ENCODE measurements around the gene STIL. TPM values are rescaled to one million over a fixed set of nuclear protein-coding genes. Genes with fewer than 3 reads are reported as not detected.

STIL gene
- total and polyA plus RNA-seq, 2 donors (not counting 3 experiments of a cell fraction or from before 2014, with no cell fraction given) = 10.3 to 28.1 TPM

DNA sequence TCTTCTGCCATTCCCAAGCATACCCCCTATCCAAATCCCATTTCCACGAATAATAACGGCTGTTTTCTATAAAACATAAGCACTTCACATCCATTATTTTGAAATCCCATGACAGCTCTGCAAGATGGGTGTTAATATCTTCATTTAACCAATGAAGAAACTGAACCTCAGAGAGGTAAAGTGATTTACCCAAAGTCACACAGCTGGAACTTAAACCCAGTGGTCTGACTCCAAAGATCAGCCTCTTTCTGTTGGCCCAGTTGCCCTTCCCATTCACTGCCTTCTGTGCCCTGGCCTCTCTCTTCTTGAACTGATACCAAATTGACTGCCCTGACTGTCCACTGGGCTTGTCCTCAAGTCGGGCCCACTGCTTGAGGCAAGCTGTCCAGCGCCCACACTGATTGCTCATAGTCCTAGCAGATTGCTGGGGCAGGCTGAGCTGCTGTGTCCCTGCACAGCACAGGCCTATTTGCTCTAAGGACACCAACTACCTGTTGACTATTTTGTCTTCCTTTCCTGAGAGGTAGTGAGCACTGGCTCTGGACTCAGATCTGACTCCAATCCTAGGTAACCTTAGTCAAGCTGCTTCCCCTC lies 101.2 kb downstream of the STIL start:
- POLR2A ChIA-PET = interaction anchor here (1.0 to 3.0 kb wide), 3 partner anchors 9 to 16 kb away, joined by 4 to 25 read pairs (median 5); no protein-coding TSS in a partner anchor
- dilution Hi-C loops (cut with MboI; ENCODE audit: extremely low pct_ligation_motif_present, low sequenced_read_pairs) (no loop called here), intact Hi-C loops (cut with micrococcal nuclease) (loop anchor here (1.0 kb wide), 3 partner anchors 17 to 102 kb away; partner anchors contain the start of gene STIL)
- FAIRE-seq (peak; percentile 93), DNase-seq (ENCODE audit: low read depth, low spot score) (peak; percentile 29)
- Histone ChIP-seq H3K9me3 (replicated peaks; ENCODE audit: control insufficient read depth, insufficient read depth, low read length) (no peaks in the 10 kb centered on the region), H3K27ac (ENCODE audit: insufficient read depth, low read depth, low read length) (peak overlapping the region; percentile 92), H3K9ac (replicated peaks; ENCODE audit: extremely low read depth, insufficient read depth, low read length) (peak overlapping the region; percentile 51), H3K4me3 (replicated peaks in 1 of 3; ENCODE audit: insufficient read depth in 1 of 3, low read depth in 1 of 3, low read length in 3 of 3) (no peak overlapping the region), H3K4me1 (ENCODE audit: control insufficient read depth, extremely low read depth, insufficient read depth, low read length) (peaks cover 63% of the 10 kb centered on the region), H4K20me1 (replicated peaks; ENCODE audit: control insufficient read depth, extremely low read depth, insufficient read depth, low read length) (no peaks in the 10 kb centered on the region), H3K79me2 (ENCODE audit: control insufficient read depth, insufficient read depth, low read length) (no peaks in the 10 kb centered on the region), H3K4me2 (ENCODE audit: insufficient read depth, low read length) (peak overlapping the region; percentile 12), H3K36me3 (ENCODE audit: control insufficient read depth in 2 of 2, extremely low read depth in 1 of 2, insufficient read depth in 2 of 2, low read length in 2 of 2) (peaks cover under 1% of the 10 kb centered on the region in 2 experiments), H3K27me3 (ENCODE audit: control insufficient read depth in 2 of 2, insufficient read depth in 2 of 2, low read length in 2 of 2) (no peaks in the 10 kb centered on the region), H2AFZ (ENCODE audit: low read depth, low read length) (no peak overlapping the region), H3K9me1 (replicated peaks; ENCODE audit: control insufficient read depth, extremely low read depth, insufficient read depth, low read length) (no peaks in the 10 kb centered on the region)
- TF ChIP-seq POLR2A (IDR thresholded peaks at IDR 0.05; ENCODE audit: low read depth, low read length) (peak; percentile 47), POLR2AphosphoS5 (IDR thresholded peaks at IDR 0.05; ENCODE audit: insufficient read depth, low read depth, low read length) (no peak)
- CTCF ChIA-PET = interaction anchor here (1.1 to 4.6 kb wide), 9 partner anchors 8 to 513 kb away, joined by 3 to 38 read pairs (median 7); no protein-coding TSS in a partner anchor
- no TSS peak for BruUV-seq (replicated peaks)

DNA sequence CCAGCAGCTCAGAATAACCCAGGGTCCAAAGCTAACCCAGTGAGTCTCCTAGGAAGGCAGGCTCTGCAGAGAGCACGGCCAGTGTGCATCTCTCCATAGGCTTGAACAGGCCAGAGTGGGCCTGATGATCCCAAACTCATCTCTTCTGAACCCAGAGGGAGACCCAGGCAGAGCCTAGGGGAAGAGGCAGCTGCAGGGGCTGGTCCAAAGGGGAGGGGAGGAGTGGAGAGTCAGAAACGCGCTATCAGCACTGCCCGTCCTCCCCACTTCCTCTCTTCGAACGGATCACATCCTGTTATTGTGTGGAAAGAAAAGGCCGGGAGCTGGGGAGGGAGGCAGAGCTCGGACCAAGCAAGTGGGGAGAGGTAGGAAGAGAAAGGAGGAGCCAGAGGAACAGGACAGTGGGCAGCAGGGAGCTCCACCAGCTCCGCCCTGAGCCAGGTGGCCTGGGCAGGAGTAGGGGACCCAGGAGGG lies 102.1 kb downstream of the STIL start:
- peak overlapping the region; percentile 18 for H3K4me2 ChIP-seq (ENCODE audit: insufficient read depth, low read length)
- H3K4me3 ChIP-seq (replicated peaks in 1 of 3; ENCODE audit: insufficient read depth in 1 of 3, low read depth in 1 of 3, low read length in 3 of 3) = no peak overlapping the region
- no peak overlapping the region for H2AFZ ChIP-seq (ENCODE audit: low read depth, low read length)
- H3K4me1 ChIP-seq (ENCODE audit: control insufficient read depth, extremely low read depth, insufficient read depth, low read length) = peaks cover 58% of the 10 kb centered on the region
- intact Hi-C loops (cut with micrococcal nuclease) = loop anchor here (1.0 kb wide), 3 partner anchors 17 to 102 kb away; partner anchors contain the start of gene STIL
- peak; percentile 87 for TF ChIP-seq POLR2A (IDR thresholded peaks at IDR 0.05; ENCODE audit: low read depth, low read length)
- peak; percentile 79 for TF ChIP-seq GATA2 (IDR thresholded peaks at IDR 0.05; ENCODE audit: insufficient read depth, insufficient read length, low read depth, low read length)
- TF ChIP-seq FOS (IDR thresholded peaks at IDR 0.05; ENCODE audit: borderline replicate concordance, insufficient read depth, low read length) = peak; percentile 26
- TF ChIP-seq, protein P1, sequence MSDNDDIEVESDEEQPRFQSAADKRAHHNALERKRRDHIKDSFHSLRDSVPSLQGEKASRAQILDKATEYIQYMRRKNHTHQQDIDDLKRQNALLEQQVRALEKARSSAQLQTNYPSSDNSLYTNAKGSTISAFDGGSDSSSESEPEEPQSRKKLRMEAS (IDR thresholded peaks at IDR 0.05; ENCODE audit: insufficient read depth, insufficient read length) = no peak
- TF ChIP-seq POLR2AphosphoS5 (IDR thresholded peaks at IDR 0.05; ENCODE audit: insufficient read depth, low read depth, low read length) = peak; percentile 83
- TF ChIP-seq EZH2 (IDR thresholded peaks at IDR 0.05; ENCODE audit: borderline replicate concordance, low read depth, low read length, severe bottlenecking) = no peak
- TF ChIP-seq, protein P2, sequence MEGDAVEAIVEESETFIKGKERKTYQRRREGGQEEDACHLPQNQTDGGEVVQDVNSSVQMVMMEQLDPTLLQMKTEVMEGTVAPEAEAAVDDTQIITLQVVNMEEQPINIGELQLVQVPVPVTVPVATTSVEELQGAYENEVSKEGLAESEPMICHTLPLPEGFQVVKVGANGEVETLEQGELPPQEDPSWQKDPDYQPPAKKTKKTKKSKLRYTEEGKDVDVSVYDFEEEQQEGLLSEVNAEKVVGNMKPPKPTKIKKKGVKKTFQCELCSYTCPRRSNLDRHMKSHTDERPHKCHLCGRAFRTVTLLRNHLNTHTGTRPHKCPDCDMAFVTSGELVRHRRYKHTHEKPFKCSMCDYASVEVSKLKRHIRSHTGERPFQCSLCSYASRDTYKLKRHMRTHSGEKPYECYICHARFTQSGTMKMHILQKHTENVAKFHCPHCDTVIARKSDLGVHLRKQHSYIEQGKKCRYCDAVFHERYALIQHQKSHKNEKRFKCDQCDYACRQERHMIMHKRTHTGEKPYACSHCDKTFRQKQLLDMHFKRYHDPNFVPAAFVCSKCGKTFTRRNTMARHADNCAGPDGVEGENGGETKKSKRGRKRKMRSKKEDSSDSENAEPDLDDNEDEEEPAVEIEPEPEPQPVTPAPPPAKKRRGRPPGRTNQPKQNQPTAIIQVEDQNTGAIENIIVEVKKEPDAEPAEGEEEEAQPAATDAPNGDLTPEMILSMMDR (IDR thresholded peaks at IDR 0.05; ENCODE audit: extremely low read depth in 1 of 2, insufficient read depth in 1 of 2, low read depth in 1 of 2, low read length in 2 of 2) = no peak
- TF ChIP-seq JUN (IDR thresholded peaks at IDR 0.05; ENCODE audit: borderline replicate concordance, insufficient read depth, insufficient read length, low read depth) = no peak
- H3K9me1 ChIP-seq (replicated peaks; ENCODE audit: control insufficient read depth, extremely low read depth, insufficient read depth, low read length) = no peaks in the 10 kb centered on the region
- FAIRE-seq (peak; percentile 99), DNase-seq (ENCODE audit: low read depth, low spot score) (peak; percentile 96)
- ChIA-PET CTCF (interaction anchor here (1.1 to 4.6 kb wide), 12 partner anchors 9 to 514 kb away, joined by 3 to 38 read pairs (median 6); no protein-coding TSS in a partner anchor), POLR2A (interaction anchor here (0.6 to 3.0 kb wide), 4 partner anchors 10 to 41 kb away, joined by 5 to 25 read pairs (median 8); no protein-coding TSS in a partner anchor)
- no peaks in the 10 kb centered on the region for H3K27me3 ChIP-seq (ENCODE audit: control insufficient read depth in 2 of 2, insufficient read depth in 2 of 2, low read length in 2 of 2)
- dilution Hi-C loops (cut with MboI; ENCODE audit: extremely low pct_ligation_motif_present, low sequenced_read_pairs) = no loop called here
- H3K27ac ChIP-seq (ENCODE audit: insufficient read depth, low read depth, low read length) = peak overlapping the region; percentile 92
- H3K9ac ChIP-seq (replicated peaks; ENCODE audit: extremely low read depth, insufficient read depth, low read length) = peak overlapping the region; percentile 51
- no peaks in the 10 kb centered on the region for H3K36me3 ChIP-seq (ENCODE audit: control insufficient read depth in 2 of 2, extremely low read depth in 1 of 2, insufficient read depth in 2 of 2, low read length in 2 of 2)
- BruUV-seq (replicated peaks) = no TSS peak
- no peaks in the 10 kb centered on the region for H4K20me1 ChIP-seq (replicated peaks; ENCODE audit: control insufficient read depth, extremely low read depth, insufficient read depth, low read length)
- no peaks in the 10 kb centered on the region for H3K9me3 ChIP-seq (replicated peaks; ENCODE audit: control insufficient read depth, insufficient read depth, low read length)
- no peaks in the 10 kb centered on the region for H3K79me2 ChIP-seq (ENCODE audit: control insufficient read depth, insufficient read depth, low read length)
